ENCODE data around the gene SIX3.

The SIX3 gene

DNA sequence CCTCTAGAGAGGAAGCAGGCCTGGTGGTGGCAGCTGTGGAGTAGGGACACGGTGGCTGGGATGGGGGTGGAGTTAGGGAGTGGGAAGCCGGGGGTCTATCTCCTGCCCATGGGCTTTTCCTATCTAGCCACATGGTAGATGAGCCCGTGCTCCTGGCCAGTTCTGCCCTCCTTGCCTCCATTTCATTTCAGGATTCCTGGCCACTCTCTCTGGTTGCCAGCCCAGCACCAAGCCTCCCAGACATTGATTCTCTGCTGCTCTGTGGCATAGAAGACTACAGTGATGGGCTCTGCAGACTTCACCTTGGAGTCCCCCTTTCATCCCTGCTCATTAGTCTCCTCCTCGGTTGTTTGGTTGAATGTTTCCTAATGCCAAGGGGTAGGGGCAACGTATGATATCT lies 19.4 kb downstream of the SIX3 start:
- no peak for DNase-seq

DNA sequence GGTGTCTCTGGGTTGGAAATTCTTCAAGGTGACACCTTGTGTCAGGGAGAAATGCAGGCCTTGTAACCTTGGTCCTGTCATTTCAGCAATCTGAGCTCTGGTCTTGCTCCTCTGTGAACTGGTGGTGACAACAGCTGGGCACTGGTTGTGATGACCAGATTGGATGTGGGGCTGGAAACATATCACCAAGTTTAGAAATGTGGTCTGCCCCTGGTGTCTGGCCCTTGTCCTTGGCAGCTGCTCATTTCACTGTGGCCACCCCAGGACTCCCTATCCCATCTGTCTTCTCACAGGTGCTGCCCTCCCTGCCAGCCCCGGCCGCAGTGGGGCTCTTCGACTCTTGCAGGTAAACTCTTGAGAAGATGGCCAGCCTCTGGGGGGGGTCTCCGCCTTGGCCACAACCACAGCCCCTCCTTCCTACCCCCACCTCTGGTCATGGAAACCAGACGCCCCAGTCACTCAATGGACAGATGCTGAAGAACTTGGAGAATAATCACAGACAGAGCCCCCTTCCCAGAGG lies 20.7 kb downstream of the SIX3 start:
- no peak for DNase-seq

- DNase-seq = no peak
Measured at GRCh38 chr2:44964752-44965236, 23.3 kb downstream of the SIX3 start.

- no peak for DNase-seq
Measured at GRCh38 chr2:44965684-44966083, 24.2 kb downstream of the SIX3 start.

GRCh38 chr2:44967056-44967455 lies 25.6 kb downstream of the SIX3 start:
- DNase-seq = no peak

- no peak for DNase-seq
Measured at GRCh38 chr2:44967727-44968432, 26.4 kb downstream of the SIX3 start.

- DNase-seq = no peak
Measured at GRCh38 chr2:44969936-44970335, 28.4 kb downstream of the SIX3 start.

- no peak for DNase-seq
Measured at GRCh38 chr2:44970846-44971450, 29.4 kb downstream of the SIX3 start.

- no peak for DNase-seq
Measured at GRCh38 chr2:44972771-44973535, 31.5 kb downstream of the SIX3 start.

DNA sequence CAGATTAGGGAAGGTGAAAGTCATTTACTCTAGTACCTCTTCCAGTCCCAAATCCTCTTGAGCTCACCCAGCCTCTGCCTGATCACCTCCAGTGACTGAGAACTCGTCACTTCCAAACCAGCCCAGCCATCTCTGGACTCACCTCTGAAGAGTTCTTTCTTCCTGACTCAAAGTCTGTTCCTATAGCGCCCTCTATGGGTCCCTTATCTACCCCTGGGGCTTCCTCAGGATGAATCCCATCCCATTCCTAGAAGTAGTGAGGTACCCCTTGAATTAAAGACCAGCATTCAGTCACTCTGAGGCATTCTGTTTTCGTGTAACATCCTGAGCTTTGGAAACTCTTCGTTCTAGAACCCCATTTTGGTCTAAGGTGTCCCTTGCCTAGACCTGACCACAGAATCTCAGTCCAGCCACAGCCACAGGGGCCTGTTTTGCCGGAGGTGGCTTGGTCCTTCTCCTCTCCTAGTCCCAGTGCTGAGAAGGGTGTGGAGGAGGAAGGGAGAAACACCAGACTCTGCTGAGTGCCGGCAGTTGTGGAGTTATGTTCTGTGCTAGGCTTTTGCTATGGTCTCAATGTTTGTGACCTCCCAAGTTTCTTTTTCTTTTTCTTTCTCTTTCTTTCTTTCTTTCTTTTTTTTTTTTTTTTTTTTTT lies 32.7 kb downstream of the SIX3 start:
- peak; percentile 5 for DNase-seq

DNA sequence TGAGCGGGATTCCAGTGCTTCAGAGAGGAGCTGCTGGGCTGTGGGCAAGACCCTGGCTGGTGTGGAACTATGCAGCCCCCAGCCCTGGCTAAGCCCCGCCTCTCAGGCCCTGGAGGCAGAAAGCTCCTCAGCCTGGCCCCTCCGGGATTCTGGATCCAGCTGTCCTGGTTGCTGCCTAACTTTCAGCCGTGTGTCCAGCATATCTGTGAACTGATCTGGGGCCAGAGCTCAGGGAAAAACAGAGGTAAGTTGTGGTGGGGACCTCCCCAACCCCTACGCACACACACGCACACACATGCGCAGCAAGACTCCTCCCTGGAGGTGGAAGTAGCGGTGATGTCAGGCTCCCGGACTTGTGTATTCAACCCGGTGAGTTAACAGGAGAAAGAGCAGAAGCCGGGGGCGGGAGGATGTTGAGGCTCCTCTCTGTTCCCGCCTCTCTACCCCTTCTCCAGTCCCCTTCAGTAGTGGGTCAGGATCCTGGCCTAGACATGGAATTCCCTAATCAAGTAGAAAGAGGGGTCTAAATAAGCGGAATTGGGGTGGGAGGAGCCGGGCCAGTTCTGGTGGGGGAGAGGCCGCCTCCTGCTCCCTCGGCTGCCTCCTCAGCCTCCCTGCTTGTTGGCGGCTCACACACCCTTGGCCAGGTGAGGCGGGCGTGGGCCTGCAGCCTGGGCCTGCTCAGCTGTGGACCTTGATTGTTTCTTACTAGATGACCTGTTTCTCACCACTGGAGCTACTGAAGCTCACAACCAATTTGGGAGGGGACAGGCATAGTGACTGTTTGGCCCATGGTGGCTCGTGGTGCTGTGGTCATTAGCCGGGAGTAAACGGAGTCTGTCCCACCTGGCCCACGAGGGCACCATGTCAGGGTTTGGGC lies 34.3 kb downstream of the SIX3 start:
- DNase-seq = no peak

GRCh38 chr2:44979581-44979980 lies 38.1 kb downstream of the SIX3 start:
- DNase-seq = no peak

DNA sequence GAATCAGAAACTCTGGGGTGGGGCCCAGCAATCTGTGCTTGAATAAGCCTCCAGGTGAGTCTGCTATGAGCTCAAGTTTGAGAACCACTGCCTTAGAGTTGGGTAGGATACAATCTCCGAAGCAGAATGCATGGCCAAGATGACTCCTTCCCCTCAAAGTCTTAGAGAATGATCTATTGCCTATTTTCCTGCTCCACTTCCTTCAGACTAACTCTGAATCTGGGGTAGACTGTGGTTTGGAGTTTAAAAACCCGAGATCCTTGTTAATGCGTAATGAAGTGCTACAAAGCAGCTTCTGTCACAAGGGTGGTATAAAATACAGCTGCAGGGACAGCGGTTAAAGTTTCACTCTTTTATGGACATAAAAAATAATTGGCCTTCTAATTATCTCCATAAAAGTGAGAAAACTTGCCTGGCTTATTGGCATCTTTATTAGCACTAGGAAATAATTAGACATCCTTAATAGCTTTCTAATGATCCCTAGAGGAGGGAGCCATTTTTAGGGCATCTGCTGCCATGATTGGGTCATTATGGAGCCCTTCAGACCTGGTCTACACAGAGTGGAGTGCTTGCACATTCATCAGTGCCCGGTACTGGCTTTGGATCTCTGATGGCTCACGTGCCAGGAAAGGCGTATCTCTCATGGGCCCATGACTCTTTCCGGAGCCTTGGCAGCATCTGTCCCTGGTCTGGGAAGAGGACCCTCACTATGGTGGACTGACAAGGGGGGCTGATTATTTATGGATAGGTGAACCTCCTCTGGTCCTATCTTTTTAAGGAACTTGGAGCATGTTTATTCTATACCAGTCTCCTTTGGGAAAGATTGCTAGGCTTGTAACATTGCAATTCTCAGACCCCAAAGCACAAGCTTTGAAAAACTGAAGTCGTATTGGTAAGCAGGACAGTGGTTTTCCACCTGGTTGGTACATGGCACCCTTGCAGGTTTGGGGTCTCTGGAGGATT lies 39.5 kb downstream of the SIX3 start:
- DNase-seq = no peak

GRCh38 chr2:44981714-44982108 lies 40.2 kb downstream of the SIX3 start:
- DNase-seq = peak; percentile 58

- DNase-seq = no peak
Measured at GRCh38 chr2:44983836-44984604, 42.5 kb downstream of the SIX3 start.

DNA sequence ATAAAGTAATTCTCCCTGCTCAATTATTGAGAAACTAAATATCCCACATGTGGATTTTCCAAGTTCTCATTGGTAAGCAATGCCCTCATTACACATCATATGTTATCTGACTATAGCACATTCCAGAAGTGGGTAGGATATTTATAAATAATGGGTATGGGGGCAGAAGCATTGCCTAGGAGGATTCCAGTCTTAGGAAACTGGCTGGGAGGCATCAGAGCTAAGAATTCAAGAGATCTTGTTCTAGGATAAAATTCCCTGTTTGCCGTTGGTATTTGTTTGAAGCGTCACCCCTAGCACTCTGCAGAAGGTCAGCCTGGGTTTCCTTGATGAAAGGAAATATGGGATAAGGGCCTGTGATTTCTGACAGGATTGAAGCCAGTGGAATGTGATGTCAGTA lies 47.7 kb downstream of the SIX3 start:
- DNase-seq = no peak

GRCh38 chr2:44994377-44994776 lies 52.9 kb downstream of the SIX3 start:
- DNase-seq = no peak

Measured in CD4-positive, alpha-beta T cell treated with Interleukin-10 for 1 hour (primary cell).